ENCODE measurements around the gene CFAP73.

DNA sequence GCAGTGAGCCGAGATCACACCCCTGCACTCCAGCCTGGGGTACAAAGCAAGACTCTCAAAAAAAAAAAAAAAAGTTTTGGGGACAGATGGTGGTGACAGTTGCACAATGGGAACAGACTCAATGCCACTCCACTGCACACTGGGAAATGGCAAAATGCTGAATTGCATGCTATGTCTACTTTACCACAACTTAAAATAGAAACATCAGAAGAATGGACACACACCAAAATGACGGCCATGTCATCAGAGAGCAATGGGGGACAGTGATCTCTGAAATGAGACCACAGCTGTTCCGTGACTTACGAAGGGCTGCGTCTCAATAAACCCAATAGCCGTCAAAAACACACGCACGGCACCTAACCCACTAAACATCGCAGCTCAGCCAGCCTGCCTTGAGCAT lies 22.0 kb downstream of the CFAP73 start:
- TF ChIP-seq, protein P1, sequence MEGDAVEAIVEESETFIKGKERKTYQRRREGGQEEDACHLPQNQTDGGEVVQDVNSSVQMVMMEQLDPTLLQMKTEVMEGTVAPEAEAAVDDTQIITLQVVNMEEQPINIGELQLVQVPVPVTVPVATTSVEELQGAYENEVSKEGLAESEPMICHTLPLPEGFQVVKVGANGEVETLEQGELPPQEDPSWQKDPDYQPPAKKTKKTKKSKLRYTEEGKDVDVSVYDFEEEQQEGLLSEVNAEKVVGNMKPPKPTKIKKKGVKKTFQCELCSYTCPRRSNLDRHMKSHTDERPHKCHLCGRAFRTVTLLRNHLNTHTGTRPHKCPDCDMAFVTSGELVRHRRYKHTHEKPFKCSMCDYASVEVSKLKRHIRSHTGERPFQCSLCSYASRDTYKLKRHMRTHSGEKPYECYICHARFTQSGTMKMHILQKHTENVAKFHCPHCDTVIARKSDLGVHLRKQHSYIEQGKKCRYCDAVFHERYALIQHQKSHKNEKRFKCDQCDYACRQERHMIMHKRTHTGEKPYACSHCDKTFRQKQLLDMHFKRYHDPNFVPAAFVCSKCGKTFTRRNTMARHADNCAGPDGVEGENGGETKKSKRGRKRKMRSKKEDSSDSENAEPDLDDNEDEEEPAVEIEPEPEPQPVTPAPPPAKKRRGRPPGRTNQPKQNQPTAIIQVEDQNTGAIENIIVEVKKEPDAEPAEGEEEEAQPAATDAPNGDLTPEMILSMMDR (IDR thresholded peaks at IDR 0.05 in 8 of 11, conservative IDR thresholded peaks at IDR 0.05 in 3 of 11): no peak
- no peak for TF ChIP-seq POLR2AphosphoS5 (IDR thresholded peaks at IDR 0.05)
